ENCODE measurements around the gene TBCD.

TBCD gene

GRCh38 chr17:82789051-82789592, 37.3 kb downstream of the TBCD start:
- no peak for DNase-seq (ENCODE audit: low spot score in 2 of 2)
- H3K36me3 Mint-ChIP-seq = no peaks in the 10 kb centered on the region
- H3K4me3 Mint-ChIP-seq = no peak overlapping the region
- ATAC-seq = no peak
- H3K9me3 Mint-ChIP-seq = no peaks in the 10 kb centered on the region
- H3K27ac Mint-ChIP-seq = peak overlapping the region; percentile 64
- peaks cover 17% of the 10 kb centered on the region for H3K4me1 Mint-ChIP-seq

GRCh38 chr17:82789806-82790205, 37.9 kb downstream of the TBCD start:
- Mint-ChIP-seq H3K36me3 (no peaks in the 10 kb centered on the region), H3K4me1 (peaks cover 17% of the 10 kb centered on the region), H3K4me3 (no peak overlapping the region), H3K9me3 (no peaks in the 10 kb centered on the region), H3K27ac (peak overlapping the region; percentile 64)
- ATAC-seq = no peak
- no peak for DNase-seq (ENCODE audit: low spot score in 2 of 2)

- Mint-ChIP-seq H3K36me3 (no peaks in the 10 kb centered on the region), H3K27ac (no peak overlapping the region), H3K4me3 (no peak overlapping the region), H3K4me1 (peaks cover 17% of the 10 kb centered on the region), H3K9me3 (no peaks in the 10 kb centered on the region)
- DNase-seq (ENCODE audit: low spot score in 2 of 2) = no peak
- no peak for ATAC-seq
Measured at GRCh38 chr17:82790391-82790790, 38.5 kb downstream of the TBCD start.

GRCh38 chr17:82791532-82791931, 39.7 kb downstream of the TBCD start:
- DNase-seq (ENCODE audit: low spot score in 2 of 2) = no peak
- Mint-ChIP-seq H3K4me3 (no peak overlapping the region), H3K4me1 (peaks cover 17% of the 10 kb centered on the region), H3K27ac (no peak overlapping the region), H3K9me3 (no peaks in the 10 kb centered on the region), H3K36me3 (peaks cover under 1% of the 10 kb centered on the region)
- no peak for ATAC-seq

- ATAC-seq = no peak
- Mint-ChIP-seq H3K36me3 (peaks cover 25% of the 10 kb centered on the region), H3K9me3 (no peaks in the 10 kb centered on the region), H3K4me3 (no peak overlapping the region), H3K4me1 (peaks cover 17% of the 10 kb centered on the region), H3K27ac (peak overlapping the region; percentile 54)
- DNase-seq (ENCODE audit: low spot score in 2 of 2) = no peak
Measured at GRCh38 chr17:82793974-82794630, 42.2 kb downstream of the TBCD start.

GRCh38 chr17:82794781-82795482, 43.1 kb downstream of the TBCD start:
- no peak for ATAC-seq
- Mint-ChIP-seq H3K4me1 (peaks cover 20% of the 10 kb centered on the region), H3K9me3 (no peaks in the 10 kb centered on the region), H3K4me3 (no peak overlapping the region), H3K27ac (peak overlapping the region; percentile 54), H3K36me3 (peaks cover 30% of the 10 kb centered on the region)
- no peak for DNase-seq (ENCODE audit: low spot score in 2 of 2)

GRCh38 chr17:82795615-82796014, 43.8 kb downstream of the TBCD start:
- H3K9me3 Mint-ChIP-seq = no peaks in the 10 kb centered on the region
- ATAC-seq (no peak), DNase-seq (ENCODE audit: low spot score in 2 of 2) (no peak)
- H3K27ac Mint-ChIP-seq = no peak overlapping the region
- peaks cover 30% of the 10 kb centered on the region for H3K36me3 Mint-ChIP-seq
- no peak overlapping the region for H3K4me3 Mint-ChIP-seq
- peaks cover 19% of the 10 kb centered on the region for H3K4me1 Mint-ChIP-seq

- Mint-ChIP-seq H3K9me3 (no peaks in the 10 kb centered on the region), H3K4me3 (no peak overlapping the region), H3K27ac (peak overlapping the region; percentile 45)
Measured at GRCh38 chr17:82797061-82797460, 45.2 kb downstream of the TBCD start.

GRCh38 chr17:82798752-82799151, 46.9 kb downstream of the TBCD start:
- H3K4me1 Mint-ChIP-seq = peaks cover 26% of the 10 kb centered on the region
- H3K9me3 Mint-ChIP-seq = no peaks in the 10 kb centered on the region
- H3K4me3 Mint-ChIP-seq = no peak overlapping the region
- no peak for ATAC-seq
- no peak for DNase-seq (ENCODE audit: low spot score in 2 of 2)
- H3K27ac Mint-ChIP-seq = no peak overlapping the region
- peaks cover 30% of the 10 kb centered on the region for H3K36me3 Mint-ChIP-seq

More at GRCh38 chr17:82797061-82797460, 45.2 kb downstream of the TBCD start:
- ATAC-seq (no peak), DNase-seq (ENCODE audit: low spot score in 2 of 2) (no peak)
- peaks cover 19% of the 10 kb centered on the region for H3K4me1 Mint-ChIP-seq
- H3K36me3 Mint-ChIP-seq = peaks cover 30% of the 10 kb centered on the region

- H3K4me1 Mint-ChIP-seq = peaks cover 26% of the 10 kb centered on the region
- H3K4me3 Mint-ChIP-seq = no peak overlapping the region
- no peak overlapping the region for H3K27ac Mint-ChIP-seq
- DNase-seq (ENCODE audit: low spot score in 2 of 2) (no peak), ATAC-seq (peak; percentile 88)
- H3K36me3 Mint-ChIP-seq = peaks cover 30% of the 10 kb centered on the region
- no peaks in the 10 kb centered on the region for H3K9me3 Mint-ChIP-seq
Measured at GRCh38 chr17:82799591-82799990, 47.7 kb downstream of the TBCD start.

GRCh38 chr17:82800885-82801284, 49.0 kb downstream of the TBCD start:
- Mint-ChIP-seq H3K27ac (peak overlapping the region; percentile 53), H3K36me3 (peaks cover 30% of the 10 kb centered on the region), H3K4me3 (no peak overlapping the region), H3K4me1 (peaks cover 26% of the 10 kb centered on the region), H3K9me3 (no peaks in the 10 kb centered on the region)
- DNase-seq (ENCODE audit: low spot score in 2 of 2) (no peak), ATAC-seq (no peak)

GRCh38 chr17:82801377-82801970, 49.6 kb downstream of the TBCD start:
- Mint-ChIP-seq H3K4me1 (peaks cover 26% of the 10 kb centered on the region), H3K27ac (peak overlapping the region; percentile 53), H3K4me3 (no peak overlapping the region), H3K9me3 (no peaks in the 10 kb centered on the region), H3K36me3 (peaks cover 30% of the 10 kb centered on the region)
- ATAC-seq (no peak), DNase-seq (ENCODE audit: low spot score in 2 of 2) (no peak)

GRCh38 chr17:82802075-82802780, 50.4 kb downstream of the TBCD start:
- DNase-seq (ENCODE audit: low spot score in 2 of 2) = no peak
- Mint-ChIP-seq H3K4me1 (peaks cover 26% of the 10 kb centered on the region), H3K9me3 (no peaks in the 10 kb centered on the region), H3K27ac (peak overlapping the region; percentile 29), H3K4me3 (no peak overlapping the region), H3K36me3 (peaks cover 22% of the 10 kb centered on the region)
- ATAC-seq = no peak

GRCh38 chr17:82803185-82803584, 51.3 kb downstream of the TBCD start:
- H3K4me3 Mint-ChIP-seq = no peak overlapping the region
- DNase-seq (ENCODE audit: low spot score in 2 of 2) = no peak
- H3K27ac Mint-ChIP-seq = peak overlapping the region; percentile 40
- H3K36me3 Mint-ChIP-seq = peaks cover 14% of the 10 kb centered on the region
- H3K9me3 Mint-ChIP-seq = no peaks in the 10 kb centered on the region
- peaks cover 26% of the 10 kb centered on the region for H3K4me1 Mint-ChIP-seq
- ATAC-seq = no peak

GRCh38 chr17:82803606-82804005, 51.7 kb downstream of the TBCD start:
- no peak for DNase-seq (ENCODE audit: low spot score in 2 of 2)
- Mint-ChIP-seq H3K27ac (peak overlapping the region; percentile 40), H3K4me3 (no peak overlapping the region), H3K4me1 (peaks cover 26% of the 10 kb centered on the region), H3K9me3 (no peaks in the 10 kb centered on the region), H3K36me3 (peaks cover 10% of the 10 kb centered on the region)
- ATAC-seq = no peak
